ENCODE data around the gene THY1.
"Not testable (repeated sequence)": the region's sequence is repeated elsewhere in the genome, so short reads cannot be mapped to it uniquely, and the experiment has no call there.

THY1 gene

GRCh38 chr11:119418759-119419158, 4.2 kb downstream of the THY1 start:
- DNase-seq (ENCODE audit: low read depth, low spot score), result no peak

- no peak for DNase-seq (ENCODE audit: low read depth, low spot score)
These were observed 5.0 kb downstream of the THY1 start for GRCh38 chr11:119417726-119418540.

- no peak for DNase-seq (ENCODE audit: low read depth, low spot score)
These were observed 6.1 kb downstream of the THY1 start for GRCh38 chr11:119416606-119417580.

GRCh38 chr11:119415966-119416365, 7.0 kb downstream of the THY1 start:
- DNase-seq (ENCODE audit: low read depth, low spot score), result no peak

- DNase-seq (ENCODE audit: low read depth, low spot score), result no peak
These were observed 7.5 kb downstream of the THY1 start for GRCh38 chr11:119415517-119415916.

- DNase-seq (ENCODE audit: low read depth, low spot score), result no peak
These were observed 8.2 kb downstream of the THY1 start for GRCh38 chr11:119414734-119415133.

- DNase-seq (ENCODE audit: low read depth, low spot score), result no peak
These were observed 8.7 kb downstream of the THY1 start for GRCh38 chr11:119414321-119414720.

- no peak for DNase-seq (ENCODE audit: low read depth, low spot score)
These were observed 10.9 kb downstream of the THY1 start for GRCh38 chr11:119412072-119412471.

- no peak for DNase-seq (ENCODE audit: low read depth, low spot score)
These were observed 12.5 kb downstream of the THY1 start for GRCh38 chr11:119410501-119410900.

- no peak for DNase-seq (ENCODE audit: low read depth, low spot score)
These were observed 13.2 kb downstream of the THY1 start for GRCh38 chr11:119409731-119410130.

- DNase-seq (ENCODE audit: low read depth, low spot score), result no peak
These were observed 17.0 kb downstream of the THY1 start for GRCh38 chr11:119406005-119406404.

GRCh38 chr11:119405448-119405847, 17.5 kb downstream of the THY1 start:
- DNase-seq (ENCODE audit: low read depth, low spot score), result not testable (repeated sequence)

GRCh38 chr11:119404872-119405271, 18.1 kb downstream of the THY1 start:
- no peak for DNase-seq (ENCODE audit: low read depth, low spot score)

GRCh38 chr11:119403021-119403420, 20.0 kb downstream of the THY1 start:
- DNase-seq (ENCODE audit: low read depth, low spot score), result no peak

GRCh38 chr11:119402470-119402869, 20.5 kb downstream of the THY1 start:
- no peak for DNase-seq (ENCODE audit: low read depth, low spot score)

- DNase-seq (ENCODE audit: low read depth, low spot score), result no peak
These were observed 22.1 kb downstream of the THY1 start for GRCh38 chr11:119400860-119401259.

- no peak for DNase-seq (ENCODE audit: low read depth, low spot score)
These were observed 25.2 kb downstream of the THY1 start for GRCh38 chr11:119397740-119398139.

GRCh38 chr11:119396835-119397234, 26.1 kb downstream of the THY1 start:
- no peak for DNase-seq (ENCODE audit: low read depth, low spot score)

- no peak for DNase-seq (ENCODE audit: low read depth, low spot score)
These were observed 31.7 kb downstream of the THY1 start for GRCh38 chr11:119391275-119391674.

- no peak for DNase-seq (ENCODE audit: low read depth, low spot score)
These were observed 33.2 kb downstream of the THY1 start for GRCh38 chr11:119389611-119390254.

- DNase-seq (ENCODE audit: low read depth, low spot score), result no peak
These were observed 34.9 kb downstream of the THY1 start for GRCh38 chr11:119388103-119388502.

GRCh38 chr11:119384332-119384731, 38.6 kb downstream of the THY1 start:
- DNase-seq (ENCODE audit: low read depth, low spot score), result no peak
